Mucosa of descending colon (tissue), 3 donors: ENCODE measurements around the gene GTF3C2. TPM values are rescaled to one million over a fixed set of nuclear protein-coding genes. Genes with fewer than 3 reads are reported as not detected.

Experiments
- ATAC-seq: fragments of 200-7000 bp; cut with Tn5 transposase; one replicate; pipeline ENCODE4 v1.9.1; 2020; ENCODE audit warnings: mild to moderate bottlenecking, moderate library complexity
- DNase-seq, 3 donors: peaks; one replicate each; pipeline ENCODE4 v3.0.0-alpha.2; 2020
- H3K36me3 ChIP-seq: fragments of 200-600 bp; one replicate; pipeline ENCODE4 v1.8.0; 2021; ENCODE audit warnings: low read depth, mild to moderate bottlenecking
- H3K4me1 ChIP-seq: fragments of 200-600 bp; one replicate; pipeline ENCODE4 v1.8.0; 2021; ENCODE audit warnings: low read depth, mild to moderate bottlenecking
- H3K4me3 ChIP-seq: fragments of 200-600 bp; one replicate; pipeline ENCODE4 v1.8.0; 2021; ENCODE audit warnings: mild to moderate bottlenecking
- H3K9me3 ChIP-seq: fragments of 200-600 bp; one replicate; pipeline ENCODE4 v1.8.0; 2021; ENCODE audit warnings: mild to moderate bottlenecking
- intact Hi-C, 2 donors: fragments of 100-400 bp; cut with DNase I in 1 of 2; cut with micrococcal nuclease in 1 of 2; formaldehyde crosslinking; loops; one replicate each; pipeline versions ENCODE4 v1.11.0 to v1.11.1; 2022; cut with DNase I, micrococcal nuclease
- total RNA-seq, 3 donors: library from RNA; stranded (reverse); fragmentation: NEBNext Ultra II Directional in 2 of 3; extraction: Animal tissue kit (Norgen Biotek cat#: 25700) in 2 of 3; gene quantifications; one replicate each; pipeline versions ENCODE4 v1.2.1 to v1.2.4, GENCODE V29; 2021 to 2023
- TF ChIP-seq, protein P1 (sequence below): fragments of 200-600 bp; IDR thresholded peaks from one replicate; pipeline ENCODE4 v1.8.0; 2022; ENCODE audit warnings: antibody characterized with exemption, mild to moderate bottlenecking
- donor health status: DM: no; HTN: no; CAD: no; lungs with moderate emphysema.
- donor health status: DM: no; HTN: no; CAD: no.
- donor health status: DM: no; HTN: yes; CAD: no.

Gene GTF3C2
- total RNA-seq, 3 donors from 2014 or later = 53.7 to 83.5 (median 56.9) TPM

DNA sequence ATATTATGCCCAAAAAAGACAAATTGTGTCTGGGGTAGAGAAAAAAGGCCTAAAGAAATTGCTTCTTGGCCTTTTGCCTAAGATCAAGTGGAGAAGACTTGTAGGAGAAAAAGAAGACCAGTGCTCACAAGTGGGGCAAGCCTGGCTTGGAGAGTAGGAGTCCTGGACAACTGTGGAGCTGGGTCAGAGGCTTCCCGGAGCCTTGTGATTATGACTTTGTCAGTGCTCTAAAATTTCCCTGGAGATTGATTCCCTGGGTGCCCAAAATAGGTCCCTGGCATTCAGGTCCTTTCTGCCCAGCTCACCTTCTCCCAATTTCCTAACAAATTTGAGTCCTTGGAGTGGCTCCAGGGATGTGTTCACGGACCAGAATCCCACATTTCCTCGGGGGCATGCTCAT lies 75.1 kb downstream of the GTF3C2 start:
- DNase-seq (no peak), ATAC-seq (no peak)
- Histone ChIP-seq H3K4me1 (no peaks in the 10 kb centered on the region), H3K4me3 (no peak overlapping the region), H3K36me3 (no peaks in the 10 kb centered on the region), H3K9me3 (no peaks in the 10 kb centered on the region)
- TF ChIP-seq, protein P1, sequence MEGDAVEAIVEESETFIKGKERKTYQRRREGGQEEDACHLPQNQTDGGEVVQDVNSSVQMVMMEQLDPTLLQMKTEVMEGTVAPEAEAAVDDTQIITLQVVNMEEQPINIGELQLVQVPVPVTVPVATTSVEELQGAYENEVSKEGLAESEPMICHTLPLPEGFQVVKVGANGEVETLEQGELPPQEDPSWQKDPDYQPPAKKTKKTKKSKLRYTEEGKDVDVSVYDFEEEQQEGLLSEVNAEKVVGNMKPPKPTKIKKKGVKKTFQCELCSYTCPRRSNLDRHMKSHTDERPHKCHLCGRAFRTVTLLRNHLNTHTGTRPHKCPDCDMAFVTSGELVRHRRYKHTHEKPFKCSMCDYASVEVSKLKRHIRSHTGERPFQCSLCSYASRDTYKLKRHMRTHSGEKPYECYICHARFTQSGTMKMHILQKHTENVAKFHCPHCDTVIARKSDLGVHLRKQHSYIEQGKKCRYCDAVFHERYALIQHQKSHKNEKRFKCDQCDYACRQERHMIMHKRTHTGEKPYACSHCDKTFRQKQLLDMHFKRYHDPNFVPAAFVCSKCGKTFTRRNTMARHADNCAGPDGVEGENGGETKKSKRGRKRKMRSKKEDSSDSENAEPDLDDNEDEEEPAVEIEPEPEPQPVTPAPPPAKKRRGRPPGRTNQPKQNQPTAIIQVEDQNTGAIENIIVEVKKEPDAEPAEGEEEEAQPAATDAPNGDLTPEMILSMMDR = no peak
- intact Hi-C loops = loop anchor here in 1 of 2 donors (10.0 kb wide), 1 partner anchor 187 kb away; no protein-coding TSS in a partner anchor

DNA sequence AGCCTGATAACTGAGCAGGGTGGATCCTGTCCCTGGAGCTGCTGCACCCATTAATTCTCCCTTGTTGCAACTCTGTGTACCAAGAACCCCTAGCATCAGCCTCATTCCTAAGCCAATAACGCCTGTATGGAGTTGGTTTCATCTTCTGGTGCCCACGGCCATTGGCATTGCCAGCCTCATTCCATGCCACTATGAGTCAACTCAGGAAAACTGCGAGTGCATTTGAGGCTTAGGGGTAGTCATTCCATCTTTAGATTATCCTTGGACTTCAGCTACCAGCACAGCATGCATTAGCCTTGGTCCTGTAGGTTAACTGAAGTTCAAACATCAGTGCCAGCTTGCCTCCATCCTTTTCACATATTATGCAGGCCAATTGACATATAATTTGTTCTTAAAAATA lies 75.7 kb downstream of the GTF3C2 start:
- no peaks in the 10 kb centered on the region for H3K4me1 ChIP-seq
- ATAC-seq = no peak
- intact Hi-C loops = loop anchor here in 1 of 2 donors (10.0 kb wide), 1 partner anchor 186 kb away; no protein-coding TSS in a partner anchor
- no peak for DNase-seq
- TF ChIP-seq, protein P1 = no peak
- H3K4me3 ChIP-seq = no peak overlapping the region
- no peaks in the 10 kb centered on the region for H3K36me3 ChIP-seq
- no peaks in the 10 kb centered on the region for H3K9me3 ChIP-seq

DNA sequence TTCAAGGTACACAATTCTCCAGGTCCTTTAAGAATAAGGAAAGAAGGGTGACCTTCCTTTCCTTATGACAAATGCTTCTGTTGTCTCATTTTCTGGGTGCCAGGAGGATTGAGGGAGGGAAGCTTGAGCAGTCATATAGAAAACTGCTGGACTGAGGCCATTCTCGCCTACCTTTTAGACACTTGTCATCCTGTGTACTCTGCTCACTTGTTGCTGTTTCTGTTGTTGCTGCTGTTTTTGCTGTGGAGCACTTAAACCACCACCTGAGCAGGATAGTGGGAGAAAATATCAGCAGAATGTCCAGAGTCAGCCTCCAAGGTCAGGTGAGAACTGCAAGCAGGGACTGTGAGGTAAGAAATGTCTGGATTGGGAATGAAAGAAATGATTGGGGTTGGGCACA lies 78.6 kb downstream of the GTF3C2 start:
- ATAC-seq (no peak), DNase-seq (no peak)
- Histone ChIP-seq H3K9me3 (no peaks in the 10 kb centered on the region), H3K36me3 (no peaks in the 10 kb centered on the region), H3K4me1 (no peaks in the 10 kb centered on the region), H3K4me3 (no peak overlapping the region)
- TF ChIP-seq, protein P1 = no peak
- intact Hi-C loops = loop anchor here in 1 of 2 donors (10.0 kb wide), 1 partner anchor 313 kb away; no protein-coding TSS in a partner anchor

Other genes starting within 250 kb of the GTF3C2 start
- gene CGREF1, start 237.6 kb downstream of the GTF3C2 start, total RNA-seq = 1 to 10 TPM in 2 of 3 donors, under 1 TPM in 1; 0.41 to 1.9 (median 1.5) TPM
- gene ABHD1, start 232.9 kb downstream of the GTF3C2 start, total RNA-seq = under 1 TPM in 2 of 3 donors, not detected in 1; 0.19 to 0.22 TPM
- gene PREB, start 222.1 kb downstream of the GTF3C2 start, total RNA-seq = 10 to 100 TPM; 32.8 to 47.0 (median 45.0) TPM
- gene PRR30, start 217.4 kb downstream of the GTF3C2 start, total RNA-seq = not detected
- under 1 TPM in 2 of 3 donors, not detected in 1; 0.05 to 0.23 TPM for gene TCF23, start 207.8 kb downstream of the GTF3C2 start, total RNA-seq
- gene ATRAID, start 144.7 kb downstream of the GTF3C2 start, total RNA-seq = 10 to 100 TPM; 82.0 to 88.8 (median 85.2) TPM
- gene SLC5A6, start 144.5 kb downstream of the GTF3C2 start, total RNA-seq = 10 to 100 TPM; 27.7 to 34.8 (median 30.0) TPM
- 10 to 100 TPM; 22.7 to 29.8 (median 24.7) TPM for gene CAD, start 139.4 kb downstream of the GTF3C2 start, total RNA-seq
- gene SLC30A3, start 93.7 kb downstream of the GTF3C2 start, total RNA-seq = under 1 TPM in 1 of 3 donors, not detected in 2; 0.12 TPM
- under 1 TPM in 1 of 3 donors, not detected in 2; 0.47 TPM for gene DNAJC5G, start 81.3 kb downstream of the GTF3C2 start, total RNA-seq
- gene TRIM54, start 74.3 kb downstream of the GTF3C2 start, total RNA-seq = under 1 TPM in 1 of 3 donors, not detected in 2; 0.43 TPM
- 1 to 10 TPM in 1 of 3 donors, under 1 TPM in 2; 0.52 to 1.2 (median 0.92) TPM for gene UCN, start 48.3 kb downstream of the GTF3C2 start, total RNA-seq
- 10 to 100 TPM; 39.5 to 49.0 (median 41.9) TPM for gene MPV17, start 33.7 kb downstream of the GTF3C2 start, total RNA-seq
- 10 to 100 TPM; 31.4 to 59.9 (median 34.0) TPM for gene EIF2B4, start 13.6 kb upstream of the GTF3C2 start, total RNA-seq
- gene SNX17, start 13.9 kb upstream of the GTF3C2 start, total RNA-seq = 10 to 100 TPM; 85.5 to 94.4 (median 91.0) TPM
- 10 to 100 TPM; 22.6 to 32.0 (median 25.4) TPM for gene ZNF513, start 24.0 kb upstream of the GTF3C2 start, total RNA-seq
- gene PPM1G, start 52.8 kb upstream of the GTF3C2 start, total RNA-seq = 10 to 100 TPM; 53.4 to 64.1 (median 59.6) TPM
- gene NRBP1, start 71.9 kb upstream of the GTF3C2 start, total RNA-seq = 100 to 1,000 TPM in 1 of 3 donors, 10 to 100 TPM in 2; 68.4 to 104 (median 87.6) TPM
- gene KRTCAP3, start 85.6 kb upstream of the GTF3C2 start, total RNA-seq = 10 to 100 TPM; 43.9 to 93.4 (median 85.1) TPM
- gene IFT172, start 133.0 kb upstream of the GTF3C2 start, total RNA-seq = 10 to 100 TPM; 54.4 to 93.7 (median 62.4) TPM
- 1 to 10 TPM in 2 of 3 donors, under 1 TPM in 1; 0.64 to 3.1 (median 1.7) TPM for gene FNDC4, start 138.4 kb upstream of the GTF3C2 start, total RNA-seq
- gene GCKR, start 140.1 kb upstream of the GTF3C2 start, total RNA-seq = under 1 TPM in 1 of 3 donors, not detected in 2; 0.29 TPM
- gene ZNF512, start 226.3 kb upstream of the GTF3C2 start, total RNA-seq = 10 to 100 TPM; 14.4 to 37.8 (median 19.7) TPM